ENCODE data around the gene RGS9. TPM values are rescaled to one million over a fixed set of nuclear protein-coding genes. Genes with fewer than 3 reads are reported as not detected.
"Not testable (repeated sequence)": the region's sequence is repeated elsewhere in the genome, so short reads cannot be mapped to it uniquely, and the experiment has no call there.

Gene RGS9
- 16.9 TPM for polyA plus RNA-seq (2012; ENCODE audit: insufficient read depth, insufficient read length, low read depth)

DNA sequence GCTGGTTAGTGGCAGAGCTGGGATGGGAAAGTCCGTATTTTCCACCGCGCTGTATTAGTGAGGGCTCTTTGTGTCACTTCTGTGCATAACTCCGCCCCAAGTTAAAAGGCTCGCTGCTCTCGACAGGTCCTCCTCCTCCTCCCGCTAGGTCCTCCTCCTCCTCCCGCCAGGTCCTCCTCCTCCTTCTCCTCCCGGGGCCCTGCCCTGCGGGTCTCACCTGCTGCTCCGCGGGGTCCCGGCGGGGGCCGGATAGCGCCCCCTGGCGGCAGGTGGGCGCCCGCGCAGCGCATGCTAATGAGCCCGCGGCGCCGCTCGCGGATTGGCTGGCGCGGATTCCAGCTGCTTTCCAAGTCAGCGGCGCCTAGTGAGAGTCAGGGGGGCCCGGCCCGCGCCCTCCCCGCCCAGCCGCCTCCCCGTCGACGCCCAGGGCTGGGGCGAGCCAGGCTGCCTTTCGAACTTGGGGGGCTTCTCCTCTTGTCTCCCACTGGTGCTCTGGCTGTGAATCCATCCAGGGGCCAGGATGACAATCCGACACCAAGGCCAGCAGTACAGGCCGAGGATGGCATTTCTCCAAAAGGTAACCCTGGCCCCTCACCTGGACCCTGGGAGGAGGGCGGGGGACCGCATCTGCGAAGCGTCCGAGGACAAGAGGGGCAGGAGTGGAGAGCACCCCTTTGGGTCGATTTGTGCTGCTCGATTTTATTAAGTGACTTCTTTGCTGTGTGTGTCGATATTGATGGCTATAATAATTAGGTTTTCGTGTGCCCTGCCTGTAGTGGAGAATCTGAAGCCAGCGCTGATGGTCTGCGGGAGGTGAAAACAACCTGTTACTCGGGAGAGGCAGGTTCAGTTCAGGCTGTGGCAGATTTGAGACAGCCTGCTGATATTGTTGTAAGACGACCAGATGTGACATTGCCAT is at the start of gene RGS9:
TSS of gene RGS9 (plus strand) at position 350 of the 919 bp plus-strand sequence. CDS start at position 521, 171 bp downstream.
- peak within 1 kb of the TSS; percentile 43 for H3K4me3 ChIP-seq (ENCODE audit: low read depth, low read length)
- peaks cover 11% of the 10 kb centered on the region; the same call in 1 of the 2 replicates for H3K27me3 ChIP-seq
- no peaks in the 10 kb centered on the region for H3K9me3 ChIP-seq
- DNase-seq, result peak; percentile 90
- no peaks in the 10 kb centered on the region for H3K4me1 ChIP-seq
- TF ChIP-seq, protein P1, sequence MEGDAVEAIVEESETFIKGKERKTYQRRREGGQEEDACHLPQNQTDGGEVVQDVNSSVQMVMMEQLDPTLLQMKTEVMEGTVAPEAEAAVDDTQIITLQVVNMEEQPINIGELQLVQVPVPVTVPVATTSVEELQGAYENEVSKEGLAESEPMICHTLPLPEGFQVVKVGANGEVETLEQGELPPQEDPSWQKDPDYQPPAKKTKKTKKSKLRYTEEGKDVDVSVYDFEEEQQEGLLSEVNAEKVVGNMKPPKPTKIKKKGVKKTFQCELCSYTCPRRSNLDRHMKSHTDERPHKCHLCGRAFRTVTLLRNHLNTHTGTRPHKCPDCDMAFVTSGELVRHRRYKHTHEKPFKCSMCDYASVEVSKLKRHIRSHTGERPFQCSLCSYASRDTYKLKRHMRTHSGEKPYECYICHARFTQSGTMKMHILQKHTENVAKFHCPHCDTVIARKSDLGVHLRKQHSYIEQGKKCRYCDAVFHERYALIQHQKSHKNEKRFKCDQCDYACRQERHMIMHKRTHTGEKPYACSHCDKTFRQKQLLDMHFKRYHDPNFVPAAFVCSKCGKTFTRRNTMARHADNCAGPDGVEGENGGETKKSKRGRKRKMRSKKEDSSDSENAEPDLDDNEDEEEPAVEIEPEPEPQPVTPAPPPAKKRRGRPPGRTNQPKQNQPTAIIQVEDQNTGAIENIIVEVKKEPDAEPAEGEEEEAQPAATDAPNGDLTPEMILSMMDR (IDR thresholded peaks at IDR 0.05; ENCODE audit: low read depth, low read length), result peak; percentile 87
- no peaks in the 10 kb centered on the region for H3K36me3 ChIP-seq

DNA sequence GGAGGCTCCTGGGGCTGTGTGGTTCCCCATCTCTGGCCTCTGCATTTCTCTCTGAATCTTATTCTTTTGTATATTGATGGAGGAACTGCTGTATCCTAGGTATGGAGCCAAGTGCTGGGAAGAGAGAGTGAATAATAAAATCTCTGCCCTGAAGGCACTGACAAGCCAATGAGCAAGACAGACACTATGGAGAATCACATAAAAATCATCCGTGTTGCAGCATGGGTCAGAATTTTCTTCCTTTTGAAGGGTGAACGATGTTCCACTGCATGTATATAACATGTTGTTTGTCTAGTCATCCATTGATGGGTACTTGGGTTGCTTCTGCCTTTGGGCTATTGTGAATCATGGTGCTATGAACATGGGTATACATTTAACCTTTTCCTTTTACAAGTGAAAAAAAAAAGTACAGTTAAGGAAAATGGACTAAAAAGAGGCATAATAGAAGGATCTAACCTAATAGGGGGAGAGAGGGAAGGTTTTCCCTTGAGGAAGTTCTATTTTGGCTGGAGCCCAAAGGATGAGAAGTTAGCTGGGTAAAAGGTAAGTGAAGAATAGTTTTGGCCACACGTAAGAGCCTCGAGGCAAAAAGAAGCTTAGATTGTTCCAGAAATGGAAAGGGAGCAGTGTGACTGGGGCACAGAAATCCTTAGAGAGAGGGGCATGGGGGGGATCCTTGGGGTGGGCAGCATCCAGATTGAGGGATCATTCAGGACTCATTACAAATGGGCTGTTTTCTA is 48.4 kb upstream of the RGS9 start:
- no peaks in the 10 kb centered on the region for H3K27me3 ChIP-seq
- H3K36me3 ChIP-seq, result no peaks in the 10 kb centered on the region
- no peak overlapping the region for H3K4me3 ChIP-seq (ENCODE audit: low read depth, low read length)
- no peak for DNase-seq
- no peaks in the 10 kb centered on the region; the same call in 1 of the 2 replicates for H3K4me1 ChIP-seq
- no peaks in the 10 kb centered on the region for H3K9me3 ChIP-seq
- TF ChIP-seq, protein P1 (IDR thresholded peaks at IDR 0.05; ENCODE audit: low read depth, low read length), result no peak

DNA sequence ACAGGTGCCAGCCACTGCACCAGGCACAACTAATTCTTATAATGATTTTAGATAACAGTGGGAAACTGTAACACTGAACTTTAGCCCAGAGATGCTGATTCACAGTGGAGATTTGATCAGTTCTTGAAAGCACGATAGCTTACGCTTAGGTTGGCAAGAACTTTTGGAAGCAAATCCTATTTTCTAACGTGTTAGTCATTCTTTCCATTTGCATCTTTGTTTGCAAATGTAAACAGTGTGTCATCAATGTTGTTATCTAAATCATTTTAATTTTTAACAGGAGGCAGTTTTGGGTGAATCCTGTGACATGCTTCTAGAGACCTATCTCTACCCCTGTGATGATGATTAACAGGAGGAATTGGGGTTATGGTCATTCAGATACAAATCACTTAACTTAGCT is 44.9 kb upstream of the RGS9 start:
- H3K4me1 ChIP-seq, result no peaks in the 10 kb centered on the region; the same call in 1 of the 2 replicates
- no peak for DNase-seq
- no peaks in the 10 kb centered on the region for H3K9me3 ChIP-seq
- H3K27me3 ChIP-seq, result no peaks in the 10 kb centered on the region
- H3K36me3 ChIP-seq, result no peaks in the 10 kb centered on the region
- H3K4me3 ChIP-seq (ENCODE audit: low read depth, low read length), result no peak overlapping the region
- TF ChIP-seq, protein P1 (IDR thresholded peaks at IDR 0.05; ENCODE audit: low read depth, low read length), result no peak

DNA sequence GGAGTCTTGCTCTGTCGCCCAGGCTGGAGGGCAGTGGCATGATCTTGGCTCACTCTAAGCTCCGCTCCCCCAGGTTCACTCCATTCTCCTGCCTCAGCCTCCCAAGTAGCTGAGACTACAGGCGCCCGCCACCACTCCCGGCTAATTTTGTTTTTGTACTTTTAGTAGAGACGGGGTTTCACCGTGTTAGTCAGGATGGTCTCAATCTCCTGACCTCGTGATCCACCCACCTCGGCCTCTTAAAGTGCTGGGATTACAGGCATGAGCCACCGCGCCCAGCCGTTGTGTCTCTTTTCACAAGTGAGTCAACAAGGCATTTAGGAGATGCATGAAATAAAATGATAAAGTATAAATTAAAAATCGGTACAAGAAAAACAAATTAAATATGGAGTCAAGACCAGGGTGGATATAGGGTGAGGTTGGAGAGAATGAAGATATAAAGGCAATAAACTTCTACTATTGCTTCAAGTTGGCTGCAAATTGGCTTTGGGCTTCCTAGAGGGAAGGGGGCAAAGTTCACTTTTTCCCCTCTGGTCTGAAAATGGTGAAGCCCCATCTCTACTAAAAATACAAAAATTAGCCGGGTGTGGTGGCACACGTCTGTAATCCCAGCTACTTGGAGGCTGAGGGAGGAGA is 44.3 kb upstream of the RGS9 start:
- H3K4me3 ChIP-seq (ENCODE audit: low read depth, low read length); H3K27me3 ChIP-seq; H3K9me3 ChIP-seq; H3K4me1 ChIP-seq; H3K36me3 ChIP-seq; DNase-seq: not testable (repeated sequence)

DNA sequence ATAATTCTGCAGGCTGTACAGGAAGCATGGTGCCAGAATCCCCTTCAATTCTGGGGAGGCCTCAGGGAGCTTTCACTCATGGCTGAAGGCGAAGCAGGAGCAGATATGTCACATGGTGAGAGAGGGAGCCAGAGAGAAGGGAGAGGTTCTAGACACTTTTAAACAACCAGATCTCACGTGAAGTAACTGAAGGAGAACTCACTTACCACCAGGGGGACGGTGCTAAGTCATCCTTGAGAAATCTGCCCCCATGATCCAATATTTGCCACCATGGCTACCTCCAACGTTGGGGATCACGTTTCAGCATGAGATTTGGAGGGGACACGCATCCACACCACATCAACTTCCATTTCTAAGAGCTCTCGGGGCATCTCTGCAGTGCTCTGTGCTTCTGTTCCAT is 43.2 kb upstream of the RGS9 start:
- TF ChIP-seq, protein P1 (IDR thresholded peaks at IDR 0.05; ENCODE audit: low read depth, low read length), result peak; percentile 31
- Histone ChIP-seq H3K4me1 (no peaks in the 10 kb centered on the region; the same call in 1 of the 2 replicates), H3K4me3 (ENCODE audit: low read depth, low read length) (no peak overlapping the region), H3K9me3 (no peaks in the 10 kb centered on the region), H3K27me3 (no peaks in the 10 kb centered on the region), H3K36me3 (no peaks in the 10 kb centered on the region)
- DNase-seq, result no peak

DNA sequence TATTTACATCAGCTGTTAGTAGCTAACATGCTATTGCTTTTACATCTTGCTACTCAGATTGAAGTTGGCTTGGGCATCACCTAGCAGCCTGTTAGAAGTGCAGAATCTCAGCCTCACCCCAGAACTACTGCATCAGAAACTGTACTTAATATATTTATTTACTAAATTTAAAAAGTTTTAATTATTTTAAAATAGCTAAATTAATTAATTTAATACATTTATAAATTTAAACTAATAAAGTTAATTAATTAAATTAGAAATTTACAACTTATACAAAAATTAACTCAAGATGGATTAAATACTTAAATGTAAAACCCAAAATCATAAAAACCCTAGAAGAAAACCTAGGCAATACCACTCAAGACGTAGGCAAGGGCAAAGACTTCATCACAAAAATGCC is 41.7 kb upstream of the RGS9 start:
- no peaks in the 10 kb centered on the region for H3K27me3 ChIP-seq
- TF ChIP-seq, protein P1 (IDR thresholded peaks at IDR 0.05; ENCODE audit: low read depth, low read length), result no peak
- H3K36me3 ChIP-seq, result no peaks in the 10 kb centered on the region
- no peak for DNase-seq
- no peaks in the 10 kb centered on the region for H3K9me3 ChIP-seq
- no peaks in the 10 kb centered on the region; the same call in 1 of the 2 replicates for H3K4me1 ChIP-seq
- no peak overlapping the region for H3K4me3 ChIP-seq (ENCODE audit: low read depth, low read length)

DNA sequence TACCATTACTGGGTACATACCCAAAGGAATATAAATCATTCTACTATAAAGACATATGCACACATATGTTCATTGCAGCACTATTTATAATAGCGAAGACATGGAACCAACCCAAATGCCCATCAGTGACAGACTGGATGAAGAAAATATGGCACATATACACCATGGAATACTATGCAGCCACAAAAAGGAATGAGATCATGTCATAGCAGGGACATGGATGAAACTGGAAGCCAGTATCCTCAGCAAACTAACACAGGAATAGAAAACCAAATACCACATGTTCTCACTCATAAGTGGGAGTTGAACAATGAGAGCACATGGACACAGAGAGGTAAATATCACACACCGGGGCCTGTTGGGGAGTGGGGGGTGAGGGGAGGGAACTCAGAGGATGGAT is 40.8 kb upstream of the RGS9 start:
- not testable (repeated sequence) for H3K9me3 ChIP-seq; H3K4me1 ChIP-seq; H3K27me3 ChIP-seq; H3K4me3 ChIP-seq (ENCODE audit: low read depth, low read length); H3K36me3 ChIP-seq; DNase-seq

All from BE2C (cell line).